NCI-H460 (cell line): ENCODE measurements around the gene TCAP. TPM values are rescaled to one million over a fixed set of nuclear protein-coding genes. Genes with fewer than 3 reads are reported as not detected.

Source experiments
- DNase-seq: peaks from one replicate; pipeline ENCODE4 v3.0.0-alpha.2; 2016; ENCODE audit warnings: low read depth; ENCODE audit errors: extremely low read depth
- polyA plus RNA-seq: library from polyadenylated mRNA; depleted of rRNA; stranded (reverse); fragments of >200 nt; gene quantifications from 2 replicates; pipeline ENCODE4 v1.2.3, GENCODE V29; 2014; cell fraction: nucleus; rRNA removed
- total RNA-seq: library from RNA; depleted of rRNA; stranded (reverse); fragments of >200 nt; shearing (Covaris generic); gene quantifications from 2 replicates; pipeline ENCODE4 v1.2.3, GENCODE V29; 2014; rRNA removed

TCAP gene, protein sequence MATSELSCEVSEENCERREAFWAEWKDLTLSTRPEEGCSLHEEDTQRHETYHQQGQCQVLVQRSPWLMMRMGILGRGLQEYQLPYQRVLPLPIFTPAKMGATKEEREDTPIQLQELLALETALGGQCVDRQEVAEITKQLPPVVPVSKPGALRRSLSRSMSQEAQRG
- 0.63 and 1.1 TPM in 2 replicates for total RNA-seq
- polyA plus RNA-seq = 2.1 and 8.7 TPM in 2 replicates

DNA sequence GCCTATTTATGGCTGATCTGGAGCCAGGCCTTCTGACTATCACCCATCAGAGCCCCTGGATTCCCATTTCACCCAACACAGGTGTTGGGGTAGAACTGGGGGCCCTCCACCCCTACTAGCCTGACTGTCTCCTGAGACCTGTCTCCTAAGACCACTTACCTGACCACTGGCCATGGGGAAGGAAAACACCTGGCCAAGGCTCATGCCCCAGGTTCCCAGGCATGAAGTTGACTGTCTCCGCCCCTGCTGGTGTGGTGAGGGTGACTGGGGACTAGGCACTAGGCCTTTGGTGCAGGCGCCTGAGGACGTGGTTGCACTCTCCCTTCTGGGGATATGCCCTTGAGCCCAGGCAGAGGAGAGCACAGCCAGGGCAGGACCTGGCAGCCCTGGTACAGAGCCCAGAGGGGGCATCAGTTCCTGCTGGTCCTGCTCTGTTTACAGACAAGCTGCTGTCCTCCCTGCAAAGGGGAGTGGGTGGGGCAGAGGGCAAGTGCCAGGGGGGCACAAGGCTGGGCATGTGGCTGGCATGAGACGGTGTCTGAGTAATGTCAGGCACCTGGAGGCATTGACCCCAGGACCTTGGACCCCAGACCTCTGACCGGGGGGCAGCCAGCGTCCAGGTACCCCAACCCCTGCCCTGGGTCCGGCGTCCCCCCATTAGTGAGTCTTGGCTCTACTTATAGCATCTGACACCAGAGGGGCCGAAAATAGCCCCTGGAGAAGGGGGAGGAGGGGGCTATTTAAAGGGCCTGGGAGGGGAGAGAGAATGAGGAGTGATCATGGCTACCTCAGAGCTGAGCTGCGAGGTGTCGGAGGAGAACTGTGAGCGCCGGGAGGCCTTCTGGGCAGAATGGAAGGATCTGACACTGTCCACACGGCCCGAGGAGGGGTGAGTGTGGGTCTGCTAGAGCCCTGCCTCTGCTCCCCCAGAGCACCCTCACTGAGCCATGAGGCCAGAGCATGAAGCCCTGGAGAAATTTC lies at the start of gene TCAP:
TCAP (plus strand) TSS at position 769 of the 981 bp plus-strand sequence; CDS start at position 780, 11 bp downstream.
- no peak for DNase-seq

DNA sequence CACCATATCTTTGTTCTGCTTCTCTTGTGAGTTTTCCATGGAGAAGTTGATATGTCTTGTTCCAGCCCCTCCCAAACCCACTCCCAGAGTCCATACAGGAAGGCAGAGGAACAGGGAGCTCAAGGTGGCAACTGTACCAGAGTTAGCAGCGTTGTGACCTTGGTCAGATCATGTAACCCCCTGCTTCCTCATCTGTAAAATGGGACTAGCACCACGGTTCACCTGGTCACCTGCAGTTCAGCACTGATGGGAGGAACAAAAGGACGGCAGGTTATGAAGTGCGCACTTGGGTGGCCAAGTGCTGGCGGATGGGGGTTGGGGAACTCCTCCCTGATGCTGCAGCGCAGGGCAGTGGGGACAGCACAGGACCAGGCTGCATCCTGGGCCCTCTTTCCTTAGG lies 49.7 kb upstream of the TCAP start:
- no peak for DNase-seq

DNA sequence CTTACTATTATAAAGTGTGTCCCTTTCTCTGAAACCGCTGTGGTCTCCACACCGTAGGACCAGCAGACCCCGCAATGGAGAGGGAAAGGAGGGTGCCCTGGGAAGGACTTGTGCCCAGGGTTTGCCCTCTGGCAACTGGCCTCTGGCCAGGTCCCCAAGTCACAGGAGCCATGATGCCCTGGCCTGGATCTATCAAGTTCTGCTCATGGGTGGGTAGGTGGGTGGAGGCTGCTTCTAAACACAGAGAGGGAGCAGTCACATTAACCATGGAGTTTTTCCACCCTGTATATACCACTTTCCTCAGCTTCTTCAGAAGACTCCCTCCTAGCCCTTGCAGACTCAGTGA lies 48.1 kb upstream of the TCAP start:
- DNase-seq = no peak

DNA sequence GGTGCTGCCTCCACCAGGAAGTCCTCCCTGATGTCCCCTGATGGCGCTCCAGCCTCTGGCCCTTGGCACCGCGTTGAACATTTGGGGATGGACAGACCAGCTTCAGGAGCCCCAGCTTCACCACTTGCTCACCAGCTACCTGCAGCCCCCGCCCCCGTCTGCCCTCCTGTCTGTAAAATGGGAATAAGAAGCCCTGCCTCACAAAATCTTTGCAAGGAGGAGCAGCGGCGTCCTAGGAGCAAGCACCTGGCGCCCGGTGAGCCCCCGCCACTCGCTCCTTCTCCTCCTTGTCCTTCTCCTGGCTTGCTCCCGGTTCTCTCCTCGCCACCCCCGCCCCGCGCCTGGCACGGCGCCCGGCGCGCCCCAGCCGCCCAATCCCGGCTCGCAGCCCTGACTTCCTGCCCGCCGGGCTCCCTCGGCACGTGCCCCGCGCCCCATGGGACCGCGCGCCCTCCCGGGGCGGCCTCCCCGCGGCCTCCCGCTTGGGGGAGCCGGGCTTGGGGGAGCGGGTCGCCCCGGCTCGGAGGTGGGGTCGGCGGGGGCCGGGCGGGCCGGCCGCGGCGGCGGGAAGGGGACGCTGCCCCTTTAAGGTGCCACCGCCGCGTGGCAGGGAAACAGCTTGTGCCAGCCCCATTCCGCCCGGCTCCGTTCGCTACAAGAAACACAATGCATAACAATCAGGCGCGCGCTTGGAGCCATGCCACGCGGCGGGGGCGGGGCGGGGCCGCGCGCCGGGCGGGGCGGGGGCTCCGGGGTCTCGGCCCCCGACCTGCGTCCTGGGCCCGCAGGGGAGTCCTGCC lies 47.5 kb upstream of the TCAP start:
- peak; percentile 45 for DNase-seq

DNA sequence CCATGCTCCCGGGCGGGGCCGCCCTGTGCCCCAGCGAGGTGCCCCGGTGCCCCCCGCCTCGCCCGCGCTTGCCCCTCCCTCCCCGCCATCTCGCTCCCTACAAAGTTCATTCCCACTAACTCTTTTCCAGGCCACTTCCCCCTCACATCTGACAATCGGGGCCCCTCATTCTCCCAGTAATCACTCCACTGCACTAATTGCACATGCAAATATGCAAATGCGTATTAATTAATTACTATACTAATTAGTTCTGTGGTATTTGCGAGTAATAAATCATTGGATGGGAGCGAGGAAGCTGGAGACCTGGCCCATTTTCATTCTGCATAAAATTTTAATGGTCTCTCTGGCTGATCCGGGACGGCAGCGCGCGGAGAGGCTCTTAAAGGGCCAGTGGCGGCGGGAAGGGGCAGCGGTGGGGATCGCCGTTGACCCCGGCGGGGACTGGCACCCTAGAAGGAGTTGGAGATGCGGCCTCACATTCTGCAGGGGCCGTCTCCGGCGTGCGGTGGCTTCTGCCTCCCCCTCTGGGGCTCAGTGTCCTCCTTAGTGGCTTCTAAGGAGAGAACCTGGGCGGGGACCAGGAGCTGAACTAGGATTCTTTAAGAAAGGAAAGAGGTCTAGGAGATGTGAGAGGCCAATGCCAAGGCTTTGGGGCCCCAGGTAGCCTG lies 46.8 kb upstream of the TCAP start:
- no peak for DNase-seq

DNA sequence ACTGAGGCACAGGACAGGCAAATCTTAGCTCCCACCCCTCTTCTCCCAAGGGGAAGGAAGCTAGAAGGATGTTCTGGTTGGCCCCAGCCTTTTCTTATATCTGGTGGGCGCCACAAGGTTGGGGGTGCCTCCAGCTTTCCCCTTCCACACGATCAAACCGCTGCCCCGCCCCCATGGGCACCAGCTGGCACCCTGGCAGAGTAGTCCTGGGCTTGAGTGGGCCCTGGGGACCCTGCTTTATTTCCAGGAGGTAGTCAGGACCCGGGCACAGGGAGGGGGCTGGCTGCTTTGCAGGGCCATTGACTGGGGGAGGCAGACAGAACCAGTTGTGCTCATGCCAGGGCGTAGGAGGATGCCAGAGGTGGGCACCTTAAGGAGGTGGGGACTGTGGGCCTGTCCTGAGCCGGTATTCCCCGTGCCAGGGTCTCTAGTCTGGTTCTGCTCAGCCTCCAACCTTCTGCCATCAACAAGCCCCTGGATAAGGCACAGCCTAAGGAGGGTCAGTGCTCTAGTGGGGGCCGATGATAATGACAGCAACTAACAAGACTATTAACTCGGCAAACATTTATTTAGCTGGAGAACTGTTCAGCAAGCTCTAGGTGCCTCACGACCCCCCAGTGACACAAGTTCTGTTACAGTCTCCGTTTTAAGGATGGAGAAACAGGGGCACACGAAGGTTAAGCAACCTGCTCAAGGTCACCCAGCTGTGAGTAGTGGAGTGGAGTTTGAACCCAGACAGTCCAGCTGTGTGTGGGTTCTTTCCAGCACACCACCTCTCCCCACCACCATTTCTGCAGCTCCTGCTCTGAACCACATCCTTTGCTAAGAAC lies 46.0 kb upstream of the TCAP start:
- DNase-seq = no peak

DNA sequence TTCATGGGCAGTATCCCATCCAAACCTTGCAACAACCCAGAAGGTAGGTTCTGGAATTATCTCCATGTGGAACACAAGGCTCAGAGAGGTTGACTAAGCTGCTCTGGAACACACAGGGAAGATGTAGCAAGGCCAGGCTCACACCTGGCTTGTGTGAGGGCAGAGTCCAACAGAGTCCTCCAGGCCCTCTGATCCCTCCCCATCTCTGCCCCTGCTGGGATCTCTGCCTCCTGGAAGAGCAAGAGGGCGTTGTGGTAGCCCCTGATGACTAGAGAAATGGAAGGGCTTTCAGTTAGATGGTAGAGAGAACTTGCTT lies 45.4 kb upstream of the TCAP start:
- DNase-seq = no peak

DNA sequence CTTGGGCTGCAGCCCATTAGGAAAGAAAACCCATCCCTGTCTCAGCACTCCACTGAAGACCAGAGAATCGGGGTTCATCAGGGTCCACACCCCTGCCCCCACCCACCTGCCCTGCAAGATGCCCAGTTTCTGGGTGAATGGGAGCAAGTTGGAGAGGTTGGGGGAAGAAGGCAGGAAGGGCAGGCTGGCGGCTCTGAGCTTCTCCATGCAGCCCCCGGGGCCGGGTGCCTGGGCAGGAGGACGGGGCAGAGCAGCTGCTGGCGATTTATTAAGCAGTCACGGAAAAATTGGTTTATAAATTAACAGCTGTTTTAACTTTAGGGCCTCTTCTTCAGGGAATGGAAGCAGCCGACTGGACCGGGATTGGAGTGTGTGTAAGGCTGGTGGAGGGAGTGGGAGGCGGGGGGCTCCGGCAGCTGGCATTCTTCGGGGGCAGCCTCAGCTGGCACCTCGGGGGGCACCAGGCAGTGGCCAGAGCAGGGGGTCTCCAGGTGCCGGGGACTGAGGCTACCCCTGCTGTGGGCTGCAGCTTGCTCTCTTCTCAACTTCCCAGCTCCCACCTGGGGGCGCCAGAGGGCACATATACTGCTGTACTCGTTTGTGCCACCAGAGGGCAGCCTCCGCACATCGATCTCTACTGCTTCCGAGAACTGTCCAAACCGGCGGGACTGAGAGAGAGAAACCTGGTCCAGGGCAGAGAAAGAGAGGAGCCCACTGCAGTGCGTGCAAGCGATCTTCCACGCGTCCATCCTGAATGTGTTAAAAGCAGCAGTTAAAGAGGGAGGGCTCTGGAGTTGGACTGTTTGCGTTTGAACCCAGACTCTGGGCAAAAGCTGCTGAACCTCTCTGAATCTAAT lies 43.4 kb upstream of the TCAP start:
- DNase-seq = peak; percentile 84

DNA sequence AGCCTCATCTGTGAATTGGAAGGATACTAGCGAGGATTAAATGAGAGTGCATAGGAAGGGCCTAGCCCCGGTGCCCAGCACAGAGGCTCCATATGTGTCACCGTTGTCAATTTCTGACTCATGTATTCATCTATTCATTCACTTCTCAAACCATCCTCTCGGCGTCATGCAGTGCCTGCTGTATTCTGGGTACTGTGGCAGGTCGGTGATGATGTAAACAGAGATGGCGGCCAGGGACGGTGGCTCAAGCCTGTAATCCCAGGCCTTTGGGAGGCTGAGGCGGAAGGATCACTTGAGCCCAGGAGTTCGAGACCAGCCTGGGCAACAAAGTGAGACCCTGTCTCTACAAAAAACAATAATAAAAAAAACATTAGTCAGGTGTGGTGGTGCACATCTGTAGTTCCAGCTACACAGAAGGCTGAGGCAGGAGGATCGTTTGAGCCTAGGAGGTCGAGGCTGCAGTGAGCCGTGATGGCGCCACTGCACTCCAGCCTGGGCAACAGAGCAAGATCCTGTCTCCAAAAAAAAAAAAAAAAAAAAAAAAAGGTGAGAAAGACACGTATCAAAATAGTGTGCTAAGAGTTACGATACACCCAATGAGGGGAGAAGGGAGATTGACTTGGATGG lies 42.7 kb upstream of the TCAP start:
- DNase-seq = peak; percentile 31

DNA sequence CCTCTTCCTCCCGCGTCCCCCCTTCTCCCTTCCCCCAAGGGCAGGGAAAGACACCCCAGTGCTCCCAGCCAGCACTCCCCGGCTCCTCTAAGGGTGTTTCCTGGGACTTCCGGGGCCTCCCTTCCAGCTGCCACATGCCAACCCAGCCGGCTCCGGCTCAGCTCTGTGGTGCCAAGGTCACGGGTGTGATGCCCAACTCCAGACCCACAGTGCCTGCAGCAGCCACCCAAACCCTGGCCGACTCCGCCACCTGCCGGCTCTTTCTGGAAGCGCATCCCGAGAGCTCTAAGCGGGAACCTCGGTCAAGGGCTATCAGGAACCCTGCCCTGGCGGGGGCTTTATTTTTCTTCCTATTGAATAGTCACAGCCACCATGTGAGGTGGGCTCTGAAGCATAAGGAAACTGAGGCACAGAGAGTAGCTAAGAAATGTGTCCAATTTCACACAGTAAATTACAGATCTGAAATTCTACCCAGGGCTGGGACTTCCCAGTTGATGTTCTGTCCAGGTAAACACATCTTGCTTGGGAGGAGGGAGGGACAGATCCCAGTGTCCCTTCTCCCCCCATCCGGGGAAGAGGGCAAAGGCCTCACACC lies 41.7 kb upstream of the TCAP start:
- peak; percentile 77 for DNase-seq

DNA sequence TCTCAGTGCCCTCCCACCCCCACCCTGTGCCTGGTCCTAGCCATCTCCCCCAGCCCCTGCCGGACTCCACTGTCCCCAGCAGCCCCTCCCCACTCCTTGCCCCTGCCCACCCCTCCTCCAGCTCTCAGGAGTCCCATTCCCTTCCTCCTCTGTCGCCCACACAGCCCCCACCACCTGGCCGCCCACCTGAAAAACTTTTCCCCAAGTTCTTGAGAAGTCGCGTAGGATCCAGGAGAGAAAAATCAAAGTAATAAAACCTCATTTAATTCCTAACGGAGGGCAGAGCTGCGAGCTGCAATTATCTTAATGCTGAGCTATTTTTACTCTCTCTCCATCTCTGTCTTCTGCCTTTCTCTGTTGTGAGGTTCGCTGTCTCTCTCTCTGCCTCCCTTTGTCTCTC lies 40.8 kb upstream of the TCAP start:
- no peak for DNase-seq

DNA sequence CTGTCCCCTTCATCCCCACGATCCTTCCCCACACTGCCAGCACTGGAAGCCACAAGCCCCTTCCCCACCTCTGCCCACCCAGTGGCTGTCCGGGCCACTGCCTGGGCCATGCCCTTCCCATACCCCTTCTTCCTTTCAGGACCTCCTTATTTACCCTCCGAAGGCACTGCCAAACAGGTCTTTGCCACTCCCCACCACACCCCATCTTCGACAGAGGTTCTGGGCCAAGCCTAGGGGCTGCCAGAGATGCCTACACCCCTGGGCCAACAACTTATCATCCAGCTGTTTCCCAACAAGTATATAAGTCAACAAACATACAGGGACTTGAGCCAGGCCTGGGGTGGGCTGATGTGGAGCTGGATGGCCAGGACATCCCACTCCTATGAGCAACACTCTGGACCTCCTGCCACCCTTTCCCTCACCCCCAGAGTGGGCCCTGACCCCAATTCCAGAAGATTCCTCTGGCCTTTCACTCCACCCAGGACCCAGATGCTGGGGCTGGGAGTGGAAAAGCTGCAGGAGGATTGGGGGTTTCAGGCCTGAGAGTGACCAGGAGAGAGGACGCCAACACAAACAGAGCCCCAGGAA lies 39.9 kb upstream of the TCAP start:
- DNase-seq = no peak

DNA sequence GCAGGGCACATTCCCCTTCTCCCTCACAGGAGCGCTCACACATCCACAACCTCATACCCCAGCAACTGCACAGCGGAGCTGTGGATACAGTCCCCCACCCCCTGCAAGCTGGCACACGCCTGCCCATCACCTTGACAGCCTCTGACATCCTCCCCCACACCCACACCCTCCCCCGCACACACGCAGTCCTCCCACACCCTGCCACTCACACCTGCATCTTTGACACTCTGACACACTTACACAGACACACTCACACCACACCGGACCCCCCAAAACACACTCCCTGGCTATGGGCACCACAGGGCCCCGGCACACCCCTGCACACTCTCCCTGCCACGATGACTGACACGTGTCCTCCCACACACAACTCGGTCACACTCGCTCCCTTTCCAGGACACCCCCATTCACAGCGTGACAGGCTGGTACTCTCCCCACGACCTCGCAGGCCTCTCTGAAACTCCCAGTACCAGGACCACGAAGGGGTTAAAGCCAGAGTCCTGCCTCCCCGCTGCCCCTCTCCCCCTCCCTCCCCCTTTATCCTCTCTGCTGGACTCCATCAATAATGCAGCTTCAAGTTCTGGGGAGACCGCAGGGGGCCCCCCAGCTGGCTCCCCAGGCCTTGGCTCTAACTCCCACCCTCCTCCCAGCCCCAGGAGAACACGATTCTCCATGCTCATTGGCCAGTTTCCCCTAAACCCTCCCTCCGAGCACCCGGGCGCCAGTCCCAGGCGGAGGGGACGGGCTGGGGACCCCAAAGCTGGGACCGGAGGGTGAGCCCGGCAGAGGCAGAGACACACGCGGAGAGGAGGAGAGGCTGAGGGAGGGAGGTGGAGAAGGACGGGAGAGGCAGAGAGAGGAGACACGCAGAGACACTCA lies 38.7 kb upstream of the TCAP start, which contains the start of gene PPP1R1B:
PPP1R1B (plus strand) TSS at position 782 of the 876 bp plus-strand sequence. CDS start 441 bp downstream, outside the sequence.
- DNase-seq = no peak

DNA sequence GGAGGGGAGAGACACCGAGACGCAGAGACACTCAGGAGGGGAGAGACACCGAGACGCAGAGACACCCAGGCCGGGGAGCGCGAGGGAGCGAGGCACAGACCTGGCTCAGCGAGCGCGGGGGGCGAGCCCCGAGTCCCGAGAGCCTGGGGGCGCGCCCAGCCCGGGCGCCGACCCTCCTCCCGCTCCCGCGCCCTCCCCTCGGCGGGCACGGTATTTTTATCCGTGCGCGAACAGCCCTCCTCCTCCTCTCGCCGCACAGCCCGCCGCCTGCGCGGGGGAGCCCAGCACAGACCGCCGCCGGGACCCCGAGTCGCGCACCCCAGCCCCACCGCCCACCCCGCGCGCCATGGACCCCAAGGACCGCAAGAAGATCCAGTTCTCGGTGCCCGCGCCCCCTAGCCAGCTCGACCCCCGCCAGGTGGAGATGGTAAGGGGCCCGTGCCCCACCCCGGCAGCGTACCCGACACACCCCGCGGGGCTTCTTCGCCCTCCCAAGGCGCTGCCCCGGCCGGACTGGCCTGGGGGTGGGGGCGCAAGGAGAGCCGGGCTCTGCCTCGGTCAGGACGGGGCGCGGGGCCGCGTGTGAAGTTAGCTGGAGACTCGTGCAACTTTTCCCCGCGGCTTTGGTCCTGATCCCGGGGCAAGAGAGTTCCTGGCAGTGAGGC lies 38.0 kb upstream of the TCAP start:
- DNase-seq = no peak

DNA sequence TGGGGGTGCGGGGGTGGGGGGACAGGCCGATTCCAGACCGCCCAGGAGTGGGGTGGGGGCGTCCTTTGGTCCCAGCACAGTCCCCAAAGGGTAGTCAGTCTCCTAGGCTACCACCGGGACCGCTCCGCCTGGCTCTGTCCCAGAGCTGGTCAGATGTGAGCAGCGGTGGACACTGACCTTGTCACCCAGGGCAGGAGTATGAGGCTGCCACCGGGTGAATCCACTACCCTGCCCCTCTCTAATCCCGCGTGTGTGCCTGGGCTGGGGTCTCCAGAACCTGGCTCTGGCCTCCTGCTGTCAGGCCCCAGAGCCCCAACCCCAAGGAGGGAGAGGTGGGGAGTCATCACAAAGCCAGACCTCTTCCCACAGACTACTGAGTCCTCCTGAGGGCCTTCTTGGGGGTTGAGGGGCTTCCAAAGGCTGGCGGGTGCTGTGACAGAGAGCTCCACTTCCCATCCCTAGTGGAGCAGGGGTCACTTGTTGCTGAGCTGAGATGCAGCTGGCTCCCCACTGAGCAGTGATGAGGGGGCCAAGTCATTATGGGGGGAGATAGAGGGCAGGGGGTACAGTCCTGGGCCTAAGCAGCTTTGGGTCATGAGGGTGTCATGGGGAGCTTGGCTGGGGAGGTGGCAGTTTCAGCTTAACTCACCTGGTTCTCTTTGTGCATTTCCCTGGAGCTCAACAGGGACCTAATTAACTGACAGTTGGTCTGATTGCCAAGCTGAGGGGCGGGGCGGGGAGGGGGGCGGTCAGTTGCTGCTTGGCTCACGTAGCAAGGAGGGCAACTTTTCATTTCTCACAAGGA lies 37.2 kb upstream of the TCAP start:
- DNase-seq = no peak
